Astrocyte (in vitro differentiated cells and primary cell): ENCODE data around the gene RPS21. TPM values are rescaled to one million over a fixed set of nuclear protein-coding genes. Genes with fewer than 3 reads are reported as not detected.

Experiments
- DNase-seq: peaks from one replicate; pipeline ENCODE4 v3.0.0-alpha.2; 2010; ENCODE audit warnings: low read depth
- FAIRE-seq: peaks from 2 replicates; lab custom pipeline; 2011; peaks lifted over from hg19 to GRCh38; lab: Jason Lieb, UNC
- H2AFZ ChIP-seq: 2 replicates; pipeline ENCODE4 v1.6.0; 2012; ENCODE audit warnings: low read depth, low read length, inconsistent platforms
- H3K27ac ChIP-seq: 2 replicates; pipeline ENCODE4 v1.5.1; 2011; ENCODE audit warnings: low read depth, low read length, inconsistent platforms
- H3K27me3 ChIP-seq: 2 replicates; pipeline ENCODE4 v1.6.0; 2011; ENCODE audit warnings: low read length, inconsistent platforms; ENCODE audit not compliant: insufficient read depth
- H3K36me3 ChIP-seq: 2 replicates; pipeline ENCODE4 v1.5.1; 2011; ENCODE audit warnings: low read length, inconsistent platforms; ENCODE audit not compliant: insufficient read depth
- H3K4me1 ChIP-seq: 2 replicates; pipeline ENCODE4 v1.5.1; 2011; ENCODE audit warnings: low read length, inconsistent platforms; ENCODE audit not compliant: insufficient read depth
- H3K4me2 ChIP-seq: 2 replicates; pipeline ENCODE4 v1.6.0; 2012; ENCODE audit warnings: low read length, inconsistent platforms
- H3K4me3 ChIP-seq: 2 replicates; pipeline ENCODE4 v1.5.1; 2011; ENCODE audit warnings: low read depth, mild to moderate bottlenecking, low read length, inconsistent platforms; ENCODE audit not compliant: insufficient read depth
- H3K79me2 ChIP-seq: 2 replicates; pipeline ENCODE4 v1.6.0; 2012; ENCODE audit warnings: mild to moderate bottlenecking, low read length, inconsistent platforms; ENCODE audit not compliant: insufficient read depth
- H3K9ac ChIP-seq: 2 replicates; pipeline ENCODE4 v1.6.0; 2012; ENCODE audit warnings: mild to moderate bottlenecking, low read length, inconsistent platforms
- H3K9me3 ChIP-seq: 2 replicates; pipeline ENCODE4 v1.5.1; 2012; ENCODE audit warnings: low read depth, mild to moderate bottlenecking, low read length, inconsistent platforms; ENCODE audit not compliant: insufficient read depth
- H4K20me1 ChIP-seq: 2 replicates; pipeline ENCODE4 v1.6.0; 2012; ENCODE audit warnings: low read length, inconsistent platforms; ENCODE audit not compliant: insufficient read depth
- H3K27ac Mint-ChIP-seq: one replicate; pipeline ENCODE4 v1.8.0; 2021; ENCODE audit warnings: mild to moderate bottlenecking, mixed read lengths; ENCODE audit not compliant: unreplicated experiment
- H3K27me3 Mint-ChIP-seq: one replicate; pipeline ENCODE4 v1.8.0; 2021; ENCODE audit warnings: low read depth, mixed read lengths; ENCODE audit not compliant: unreplicated experiment
- H3K36me3 Mint-ChIP-seq: one replicate; pipeline ENCODE4 v1.8.0; 2021; ENCODE audit warnings: low read depth, mixed read lengths; ENCODE audit not compliant: unreplicated experiment
- H3K4me1 Mint-ChIP-seq: one replicate; pipeline ENCODE4 v1.8.0; 2021; ENCODE audit warnings: low read depth, mixed read lengths; ENCODE audit not compliant: unreplicated experiment
- H3K4me3 Mint-ChIP-seq: one replicate; pipeline ENCODE4 v1.8.0; 2021; ENCODE audit warnings: mild to moderate bottlenecking, moderate library complexity, mixed read lengths; ENCODE audit not compliant: unreplicated experiment
- H3K9me3 Mint-ChIP-seq: one replicate; pipeline ENCODE4 v1.8.0; 2021; ENCODE audit warnings: mild to moderate bottlenecking, mixed read lengths; ENCODE audit not compliant: unreplicated experiment
- CTCF ChIP-seq: IDR thresholded peaks from 2 replicates; pipeline ENCODE4 v1.5.1; 2011; ENCODE audit warnings: low read depth, mild to moderate bottlenecking, inconsistent platforms, low read length, moderate library complexity; ENCODE audit not compliant: insufficient read depth
- EZH2 ChIP-seq: IDR thresholded peaks from 2 replicates; pipeline ENCODE4 v1.6.1; 2012; ENCODE audit warnings: mild to moderate bottlenecking, low read length, inconsistent platforms; ENCODE audit not compliant: insufficient read depth
- total RNA-seq: library from RNA; stranded (reverse); gene quantifications from 2 replicates; pipeline ENCODE4 v1.2.1, GENCODE V29; 2021

RPS21 gene
- total RNA-seq, 1 donor from 2014 or later = 1,251 TPM

DNA sequence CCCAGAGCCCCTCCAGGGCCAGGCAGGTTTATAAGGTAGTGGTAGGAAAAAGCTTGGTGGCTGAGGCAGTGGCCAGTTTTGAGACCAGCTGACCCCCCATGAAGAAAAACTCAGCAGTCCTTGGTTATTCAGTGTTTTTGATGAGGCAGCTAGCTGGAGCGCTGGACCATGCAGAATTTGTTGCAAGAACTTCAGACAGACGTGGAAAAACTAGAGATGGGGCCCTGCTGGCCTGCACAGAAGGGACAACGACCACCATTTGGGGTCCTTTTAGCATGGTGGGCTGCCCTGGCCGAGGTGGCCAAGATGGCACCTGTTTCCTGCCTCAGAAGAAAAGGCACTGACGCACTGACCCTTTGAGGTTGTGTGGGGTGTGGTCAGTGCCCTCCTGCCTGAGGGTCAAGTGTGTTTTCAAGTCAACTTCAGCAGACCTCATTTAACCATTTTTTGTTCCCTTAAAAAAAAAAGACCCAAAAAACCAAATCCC is 2.7 kb downstream of the RPS21 start:
- Mint-ChIP-seq H3K4me3 (no peak overlapping the region), H3K4me1 (peaks cover 13% of the 10 kb centered on the region), H3K9me3 (no peaks in the 10 kb centered on the region), H3K27ac (no peak overlapping the region), H3K27me3 (no peaks in the 10 kb centered on the region), H3K36me3 (peaks cover 4% of the 10 kb centered on the region)
- Histone ChIP-seq H3K4me1 (peaks cover 17% of the 10 kb centered on the region), H3K4me2 (no peak overlapping the region), H3K36me3 (peaks cover 17% of the 10 kb centered on the region), H3K27me3 (no peaks in the 10 kb centered on the region), H2AFZ (no peak overlapping the region), H3K4me3 (no peak overlapping the region), H3K9ac (no peak overlapping the region), H4K20me1 (peaks cover 44% of the 10 kb centered on the region), H3K9me3 (no peaks in the 10 kb centered on the region), H3K27ac (no peak overlapping the region), H3K79me2 (peaks cover 47% of the 10 kb centered on the region)
- TF ChIP-seq EZH2 (no peak), CTCF (no peak)
- FAIRE-seq = no peak
- no peak for DNase-seq

DNA sequence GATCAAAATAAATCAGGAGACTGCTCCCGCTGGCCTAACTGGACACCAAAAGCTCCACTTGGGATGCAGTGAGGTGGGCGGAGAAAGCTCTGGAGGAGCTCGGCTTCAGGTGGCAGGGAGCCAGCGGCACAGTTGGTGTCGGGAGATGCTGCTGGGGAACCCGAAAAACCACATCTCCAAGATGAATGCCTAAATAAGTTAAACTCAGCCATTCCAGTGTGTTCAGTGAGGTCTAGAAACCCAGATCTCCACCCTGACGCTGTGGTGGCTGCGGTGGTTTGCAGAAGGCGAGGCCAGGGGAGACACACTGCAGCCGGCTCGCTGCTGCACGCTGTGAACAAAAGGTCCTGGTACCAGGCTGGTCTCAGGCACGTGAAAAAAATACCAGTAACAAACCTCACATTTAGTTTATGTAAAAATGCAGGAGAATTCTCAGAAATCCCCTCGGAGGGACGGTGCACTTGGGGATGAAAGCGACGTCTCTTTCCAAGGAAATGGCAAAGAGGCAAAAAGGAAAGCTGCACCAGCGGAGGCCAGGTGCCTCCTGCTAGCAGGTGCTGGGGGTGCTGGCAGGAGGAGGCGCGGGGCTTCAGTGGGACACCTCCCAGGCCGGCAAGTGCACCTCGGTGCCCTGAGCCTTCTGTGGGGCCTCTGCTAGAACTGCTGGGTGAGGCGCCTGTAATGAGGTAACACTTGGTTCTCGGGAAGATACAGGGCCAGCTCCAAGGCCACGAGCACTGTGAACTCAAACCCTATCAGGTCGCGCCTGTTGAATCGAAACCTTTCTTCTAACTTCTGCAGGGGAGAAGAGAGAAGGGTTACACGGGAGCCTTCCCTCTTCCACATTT is 3.6 kb downstream of the RPS21 start:
- H3K27ac Mint-ChIP-seq = peak overlapping the region; percentile 50
- H3K4me3 Mint-ChIP-seq = no peak overlapping the region
- no peak overlapping the region for H2AFZ ChIP-seq
- peaks cover 13% of the 10 kb centered on the region for H3K4me1 ChIP-seq
- no peak for DNase-seq
- H3K4me2 ChIP-seq = no peak overlapping the region
- no peak overlapping the region for H3K9ac ChIP-seq
- no peaks in the 10 kb centered on the region for H3K9me3 Mint-ChIP-seq
- TF ChIP-seq EZH2 (no peak), CTCF (no peak)
- no peak overlapping the region for H3K4me3 ChIP-seq
- peaks cover 42% of the 10 kb centered on the region for H3K79me2 ChIP-seq
- H3K36me3 Mint-ChIP-seq = peaks cover 4% of the 10 kb centered on the region
- H3K27ac ChIP-seq = no peak overlapping the region
- H3K27me3 Mint-ChIP-seq = no peaks in the 10 kb centered on the region
- no peaks in the 10 kb centered on the region for H3K27me3 ChIP-seq
- peaks cover 11% of the 10 kb centered on the region for H3K4me1 Mint-ChIP-seq
- H4K20me1 ChIP-seq = peaks cover 40% of the 10 kb centered on the region
- peaks cover 17% of the 10 kb centered on the region for H3K36me3 ChIP-seq
- H3K9me3 ChIP-seq = no peaks in the 10 kb centered on the region
- FAIRE-seq = no peak
